ENCODE results near the gene USP46.

The USP46 gene

GRCh38 chr4:52655506-52655905 is 3.6 kb downstream of the USP46 start:
- no peak for DNase-seq

GRCh38 chr4:52651996-52652672 is 7.0 kb downstream of the USP46 start:
- no peak for DNase-seq

GRCh38 chr4:52648836-52649235 is 10.3 kb downstream of the USP46 start:
- DNase-seq: no peak

GRCh38 chr4:52646741-52647140 is 12.4 kb downstream of the USP46 start:
- no peak for DNase-seq

GRCh38 chr4:52646096-52646495 is 13.0 kb downstream of the USP46 start:
- no peak for DNase-seq

GRCh38 chr4:52645300-52645699 is 13.8 kb downstream of the USP46 start:
- DNase-seq: no peak

GRCh38 chr4:52643785-52644244 is 15.3 kb downstream of the USP46 start:
- peak in 1 of 2 experiments; percentile 52 for DNase-seq

GRCh38 chr4:52643190-52643589 is 15.9 kb downstream of the USP46 start:
- no peak for DNase-seq

- no peak for DNase-seq
Observed at GRCh38 chr4:52641854-52642563, 17.1 kb downstream of the USP46 start.

- DNase-seq: no peak
Observed at GRCh38 chr4:52640808-52641565, 18.1 kb downstream of the USP46 start.

GRCh38 chr4:52638717-52639116 is 20.4 kb downstream of the USP46 start:
- DNase-seq: no peak

GRCh38 chr4:52637116-52637515 is 22.0 kb downstream of the USP46 start:
- no peak for DNase-seq

- no peak for DNase-seq
Observed at GRCh38 chr4:52635560-52635959, 23.5 kb downstream of the USP46 start.

- DNase-seq: no peak
Observed at GRCh38 chr4:52635130-52635529, 24.0 kb downstream of the USP46 start.

- DNase-seq: no peak
Observed at GRCh38 chr4:52633846-52634245, 25.3 kb downstream of the USP46 start.

- DNase-seq: no peak
Observed at GRCh38 chr4:52628974-52629373, 30.1 kb downstream of the USP46 start.

GRCh38 chr4:52628543-52628942 is 30.6 kb downstream of the USP46 start:
- no peak for DNase-seq

- no peak for DNase-seq
Observed at GRCh38 chr4:52627876-52628275, 31.2 kb downstream of the USP46 start.

- no peak for DNase-seq
Observed at GRCh38 chr4:52625216-52625615, 33.9 kb downstream of the USP46 start.

GRCh38 chr4:52622564-52622963 is 36.5 kb downstream of the USP46 start:
- DNase-seq: no peak

- no peak for DNase-seq
Observed at GRCh38 chr4:52621567-52621966, 37.5 kb downstream of the USP46 start.

- no peak for DNase-seq
Observed at GRCh38 chr4:52619591-52619931, 39.5 kb downstream of the USP46 start.

- no peak for DNase-seq
Observed at GRCh38 chr4:52618795-52619590, 40.1 kb downstream of the USP46 start.
